ENCODE data around the gene GCNT1.

- TF ChIP-seq CTCF (IDR thresholded peaks at IDR 0.05) (no peak), EZH2 (IDR thresholded peaks at IDR 0.05; ENCODE audit: borderline replicate concordance, insufficient read depth, low read depth, low read length, poor library complexity, severe bottlenecking) (no peak)
Measured at GRCh38 chr9:76528056-76528455, 69.1 kb downstream of the GCNT1 start.
